Measurements from ENCODE around the gene SCN1B. TPM values are rescaled to one million over a fixed set of nuclear protein-coding genes. Genes with fewer than 3 reads are reported as not detected.
A peak's percentile ranks its signal among the peaks of the same experiment; 100 is the strongest.
"Not testable (repeated sequence)": the region's sequence is repeated elsewhere in the genome, so short reads cannot be mapped to it uniquely, and the experiment has no call there.

Gene SCN1B
- total RNA-seq, 2 experiments from 2014 or later, result 0.63 to 0.90 TPM

- H3K27ac Mint-ChIP-seq, result peak overlapping the region; percentile 85
- no peak overlapping the region for H3K4me3 Mint-ChIP-seq
- ATAC-seq, result no peak
- intact Hi-C loops (cut with micrococcal nuclease), result no loop called here
- ChIA-PET CTCF (interaction anchor here (1.5 to 5.1 kb wide), 7 partner anchors 11 to 47 kb away, joined by 3 to 92 read pairs (median 12); partner anchors contain the start of genes GRAMD1A and ZNF792), POLR2A (interaction anchor here (1.4 kb wide), 1 partner anchor 22 kb away, joined by 3 read pairs; no protein-coding TSS in a partner anchor)
- H3K27me3 Mint-ChIP-seq, result no peaks in the 10 kb centered on the region
- H3K36me3 Mint-ChIP-seq (ENCODE audit: low read depth), result peaks cover 68% of the 10 kb centered on the region
- TF ChIP-seq, protein P1, sequence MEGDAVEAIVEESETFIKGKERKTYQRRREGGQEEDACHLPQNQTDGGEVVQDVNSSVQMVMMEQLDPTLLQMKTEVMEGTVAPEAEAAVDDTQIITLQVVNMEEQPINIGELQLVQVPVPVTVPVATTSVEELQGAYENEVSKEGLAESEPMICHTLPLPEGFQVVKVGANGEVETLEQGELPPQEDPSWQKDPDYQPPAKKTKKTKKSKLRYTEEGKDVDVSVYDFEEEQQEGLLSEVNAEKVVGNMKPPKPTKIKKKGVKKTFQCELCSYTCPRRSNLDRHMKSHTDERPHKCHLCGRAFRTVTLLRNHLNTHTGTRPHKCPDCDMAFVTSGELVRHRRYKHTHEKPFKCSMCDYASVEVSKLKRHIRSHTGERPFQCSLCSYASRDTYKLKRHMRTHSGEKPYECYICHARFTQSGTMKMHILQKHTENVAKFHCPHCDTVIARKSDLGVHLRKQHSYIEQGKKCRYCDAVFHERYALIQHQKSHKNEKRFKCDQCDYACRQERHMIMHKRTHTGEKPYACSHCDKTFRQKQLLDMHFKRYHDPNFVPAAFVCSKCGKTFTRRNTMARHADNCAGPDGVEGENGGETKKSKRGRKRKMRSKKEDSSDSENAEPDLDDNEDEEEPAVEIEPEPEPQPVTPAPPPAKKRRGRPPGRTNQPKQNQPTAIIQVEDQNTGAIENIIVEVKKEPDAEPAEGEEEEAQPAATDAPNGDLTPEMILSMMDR (IDR thresholded peaks at IDR 0.05), result no peak
- H3K9me3 Mint-ChIP-seq, result no peaks in the 10 kb centered on the region
- H3K4me1 Mint-ChIP-seq (ENCODE audit: low read depth), result peaks cover 67% of the 10 kb centered on the region
- no peak for DNase-seq
Measured at GRCh38 chr19:35011091-35011689, 19.1 kb upstream of the SCN1B start.

GRCh38 chr19:35011737-35012682 is 18.3 kb upstream of the SCN1B start:
- DNase-seq (no peak), ATAC-seq (no peak)
- TF ChIP-seq, protein P1 (IDR thresholded peaks at IDR 0.05), result no peak
- H3K27me3 Mint-ChIP-seq, result no peaks in the 10 kb centered on the region
- peaks cover 60% of the 10 kb centered on the region for H3K36me3 Mint-ChIP-seq (ENCODE audit: low read depth)
- peak overlapping the region; percentile 85 for H3K27ac Mint-ChIP-seq
- intact Hi-C loops (cut with micrococcal nuclease), result loop anchor here (2.0 kb wide), 1 partner anchor 39 kb away; no protein-coding TSS in a partner anchor
- ChIA-PET CTCF (interaction anchor here (0.7 to 5.1 kb wide), 14 partner anchors 9 to 48 kb away, joined by 3 to 92 read pairs (median 8); partner anchors contain the start of genes GRAMD1A and ZNF792), POLR2A (interaction anchor here (1.2 to 3.8 kb wide), 4 partner anchors 12 to 22 kb away, joined by 3 to 25 read pairs (median 10); partner anchors contain the start of gene GRAMD1A)
- no peak overlapping the region for H3K4me3 Mint-ChIP-seq
- no peaks in the 10 kb centered on the region for H3K9me3 Mint-ChIP-seq
- peaks cover 61% of the 10 kb centered on the region for H3K4me1 Mint-ChIP-seq (ENCODE audit: low read depth)

GRCh38 chr19:35013041-35013819 is 17.0 kb upstream of the SCN1B start:
- peaks cover 67% of the 10 kb centered on the region for H3K36me3 Mint-ChIP-seq (ENCODE audit: low read depth)
- no peaks in the 10 kb centered on the region for H3K27me3 Mint-ChIP-seq
- H3K9me3 Mint-ChIP-seq, result no peaks in the 10 kb centered on the region
- ChIA-PET CTCF (interaction anchor here (0.7 to 5.1 kb wide), 19 partner anchors 8 to 94 kb away, joined by 3 to 92 read pairs (median 6); partner anchors contain the start of genes GRAMD1A and ZNF792), POLR2A (interaction anchor here (0.6 to 3.8 kb wide), 9 partner anchors 8 to 41 kb away, joined by 3 to 25 read pairs (median 4); partner anchors contain the start of genes GRAMD1A and SCN1B)
- H3K27ac Mint-ChIP-seq, result peak overlapping the region; percentile 74
- H3K4me3 Mint-ChIP-seq, result peak overlapping the region; percentile 40
- TF ChIP-seq, protein P1 (IDR thresholded peaks at IDR 0.05), result peak; percentile 99
- ATAC-seq, result peak; percentile 92
- peaks cover 59% of the 10 kb centered on the region for H3K4me1 Mint-ChIP-seq (ENCODE audit: low read depth)
- peak; percentile 89 for DNase-seq
- intact Hi-C loops (cut with micrococcal nuclease), result loop anchor here (2.0 kb wide), 1 partner anchor 40 kb away; no protein-coding TSS in a partner anchor

- peaks cover 72% of the 10 kb centered on the region for H3K36me3 Mint-ChIP-seq (ENCODE audit: low read depth)
- POLR2A ChIA-PET, result interaction anchor here (0.6 to 3.8 kb wide), 11 partner anchors 8 to 56 kb away, joined by 3 to 25 read pairs (median 4); partner anchors contain the start of genes GRAMD1A and SCN1B
- CTCF ChIA-PET, result interaction anchor here (0.8 to 5.1 kb wide), 15 partner anchors 14 to 95 kb away, joined by 3 to 92 read pairs (median 6); partner anchors contain the start of genes GRAMD1A and ZNF792
- H3K4me1 Mint-ChIP-seq (ENCODE audit: low read depth), result peaks cover 59% of the 10 kb centered on the region
- no peaks in the 10 kb centered on the region for H3K9me3 Mint-ChIP-seq
- DNase-seq, result peak; percentile 65
- H3K4me3 Mint-ChIP-seq, result peak overlapping the region; percentile 40
- TF ChIP-seq, protein P1 (IDR thresholded peaks at IDR 0.05), result no peak
- intact Hi-C loops (cut with micrococcal nuclease), result loop anchor here (2.0 kb wide), 1 partner anchor 41 kb away; no protein-coding TSS in a partner anchor
- peak; percentile 28 for ATAC-seq
- no peaks in the 10 kb centered on the region for H3K27me3 Mint-ChIP-seq
- peak overlapping the region; percentile 74 for H3K27ac Mint-ChIP-seq
Measured at GRCh38 chr19:35013820-35014754, 16.2 kb upstream of the SCN1B start.

DNA sequence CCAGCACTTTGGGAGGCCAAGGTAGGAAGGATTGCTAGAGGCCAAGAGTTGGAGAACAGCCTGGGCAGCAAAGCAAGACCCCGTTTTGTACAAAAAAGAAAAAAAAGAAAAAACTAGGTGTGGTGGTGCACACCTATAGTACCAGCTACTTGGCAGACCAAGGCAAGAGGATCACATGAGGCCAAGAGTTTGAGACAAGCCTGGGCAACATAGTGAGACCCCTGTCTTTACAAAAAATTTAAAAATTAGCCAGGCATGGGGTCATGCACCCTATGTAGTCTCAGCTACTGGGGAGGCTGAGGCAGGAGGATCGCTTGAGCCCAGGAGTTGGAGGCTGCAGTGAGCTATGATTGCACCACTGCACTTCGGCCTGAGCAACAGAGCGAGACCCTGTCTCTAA is 15.5 kb upstream of the SCN1B start:
- peaks cover 70% of the 10 kb centered on the region for H3K36me3 Mint-ChIP-seq (ENCODE audit: low read depth)
- ATAC-seq; H3K27me3 Mint-ChIP-seq; H3K9me3 Mint-ChIP-seq; DNase-seq; intact Hi-C loops (cut with micrococcal nuclease); H3K4me3 Mint-ChIP-seq: not testable (repeated sequence)
- POLR2A ChIA-PET, result interaction anchor here (0.6 to 3.8 kb wide), 9 partner anchors 8 to 56 kb away, joined by 3 to 25 read pairs (median 6); partner anchors contain the start of gene GRAMD1A
- CTCF ChIA-PET, result interaction anchor here (0.8 to 5.1 kb wide), 8 partner anchors 15 to 85 kb away, joined by 4 to 92 read pairs (median 8); partner anchors contain the start of genes GRAMD1A and ZNF792
- peaks cover 53% of the 10 kb centered on the region for H3K4me1 Mint-ChIP-seq (ENCODE audit: low read depth)
- H3K27ac Mint-ChIP-seq, result peak overlapping the region; percentile 74

Measured in activated CD8-positive, alpha-beta T cell treated with anti-CD3 and anti-CD28 coated beads for 36 hours (primary cell).